DMS153 (cell line): ENCODE measurements around the gene NTSR1.

ENCODE experiments used
- DNase-seq: peaks from one replicate; lab custom pipeline; 2025; lab: John Stamatoyannopoulos, UW

NTSR1 gene

GRCh38 chr20:62707921-62708521 lies 615 bp upstream of the NTSR1 start:
- DNase-seq, result no peak

GRCh38 chr20:62709537-62709905 lies 885 bp downstream of the NTSR1 start:
- no peak for DNase-seq

GRCh38 chr20:62710221-62710885 lies 1.7 kb downstream of the NTSR1 start:
- DNase-seq, result no peak

- no peak for DNase-seq
Observed at GRCh38 chr20:62710886-62711702, 2.5 kb downstream of the NTSR1 start.

GRCh38 chr20:62711703-62712101 lies 3.1 kb downstream of the NTSR1 start:
- peak; percentile 84 for DNase-seq

GRCh38 chr20:62712606-62713005 lies 4.0 kb downstream of the NTSR1 start:
- no peak for DNase-seq

- no peak for DNase-seq
Observed at GRCh38 chr20:62714006-62714405, 5.4 kb downstream of the NTSR1 start.

GRCh38 chr20:62714799-62715198 lies 6.2 kb downstream of the NTSR1 start:
- DNase-seq, result no peak

GRCh38 chr20:62715201-62715600 lies 6.6 kb downstream of the NTSR1 start:
- DNase-seq, result no peak

- DNase-seq, result no peak
Observed at GRCh38 chr20:62716198-62716940, 7.7 kb downstream of the NTSR1 start.

GRCh38 chr20:62716941-62717310 lies 8.3 kb downstream of the NTSR1 start:
- no peak for DNase-seq

- no peak for DNase-seq
Observed at GRCh38 chr20:62717933-62718332, 9.3 kb downstream of the NTSR1 start.

- no peak for DNase-seq
Observed at GRCh38 chr20:62718546-62718945, 9.9 kb downstream of the NTSR1 start.

- no peak for DNase-seq
Observed at GRCh38 chr20:62719250-62719935, 10.8 kb downstream of the NTSR1 start.

- DNase-seq, result no peak
Observed at GRCh38 chr20:62721511-62722370, 13.1 kb downstream of the NTSR1 start.

GRCh38 chr20:62722627-62723026 lies 14.0 kb downstream of the NTSR1 start:
- no peak for DNase-seq

- no peak for DNase-seq
Observed at GRCh38 chr20:62723351-62723750, 14.7 kb downstream of the NTSR1 start.

GRCh38 chr20:62723768-62724450 lies 15.3 kb downstream of the NTSR1 start:
- DNase-seq, result no peak

- no peak for DNase-seq
Observed at GRCh38 chr20:62724692-62725595, 16.3 kb downstream of the NTSR1 start.
